GM12872 (cell line): ENCODE results near the gene NANOS1.

ENCODE experiments used
- TF ChIP-seq, protein P1 (sequence below): IDR thresholded peaks from 3 replicates; pipeline ENCODE4 v1.5.1; 2011; ENCODE audit warnings: low read depth, mild to moderate bottlenecking, low read length, moderate library complexity; ENCODE audit not compliant: insufficient read depth

Gene NANOS1

GRCh38 chr10:119049777-119050176, 20.3 kb downstream of the NANOS1 start:
- TF ChIP-seq, protein P1, sequence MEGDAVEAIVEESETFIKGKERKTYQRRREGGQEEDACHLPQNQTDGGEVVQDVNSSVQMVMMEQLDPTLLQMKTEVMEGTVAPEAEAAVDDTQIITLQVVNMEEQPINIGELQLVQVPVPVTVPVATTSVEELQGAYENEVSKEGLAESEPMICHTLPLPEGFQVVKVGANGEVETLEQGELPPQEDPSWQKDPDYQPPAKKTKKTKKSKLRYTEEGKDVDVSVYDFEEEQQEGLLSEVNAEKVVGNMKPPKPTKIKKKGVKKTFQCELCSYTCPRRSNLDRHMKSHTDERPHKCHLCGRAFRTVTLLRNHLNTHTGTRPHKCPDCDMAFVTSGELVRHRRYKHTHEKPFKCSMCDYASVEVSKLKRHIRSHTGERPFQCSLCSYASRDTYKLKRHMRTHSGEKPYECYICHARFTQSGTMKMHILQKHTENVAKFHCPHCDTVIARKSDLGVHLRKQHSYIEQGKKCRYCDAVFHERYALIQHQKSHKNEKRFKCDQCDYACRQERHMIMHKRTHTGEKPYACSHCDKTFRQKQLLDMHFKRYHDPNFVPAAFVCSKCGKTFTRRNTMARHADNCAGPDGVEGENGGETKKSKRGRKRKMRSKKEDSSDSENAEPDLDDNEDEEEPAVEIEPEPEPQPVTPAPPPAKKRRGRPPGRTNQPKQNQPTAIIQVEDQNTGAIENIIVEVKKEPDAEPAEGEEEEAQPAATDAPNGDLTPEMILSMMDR: no peak

- TF ChIP-seq, protein P1: no peak
Measured at GRCh38 chr10:119051775-119052174, 22.3 kb downstream of the NANOS1 start.

- TF ChIP-seq, protein P1: no peak
Measured at GRCh38 chr10:119055472-119055871, 26.0 kb downstream of the NANOS1 start.

- TF ChIP-seq, protein P1: no peak
Measured at GRCh38 chr10:119058010-119058409, 28.5 kb downstream of the NANOS1 start.

DNA sequence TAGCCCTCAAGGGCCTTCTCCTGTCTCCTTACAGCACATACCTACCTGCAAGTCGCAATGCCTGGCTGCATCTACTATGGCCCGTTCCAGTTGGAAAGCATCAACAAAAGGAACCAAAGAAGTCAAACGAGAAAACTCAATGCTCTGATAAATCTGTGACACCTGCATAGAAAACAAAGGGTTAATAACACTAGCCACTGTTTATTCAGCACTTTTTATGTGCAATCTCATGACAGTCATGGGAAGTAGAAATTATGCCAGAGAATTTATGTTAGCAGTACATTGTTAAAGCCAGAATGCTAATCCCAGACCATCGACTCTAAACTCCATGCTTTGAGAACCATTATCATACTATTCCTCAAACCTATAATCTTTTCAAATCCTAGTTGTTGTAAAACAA, 30.0 kb downstream of the NANOS1 start:
- TF ChIP-seq, protein P1: no peak

DNA sequence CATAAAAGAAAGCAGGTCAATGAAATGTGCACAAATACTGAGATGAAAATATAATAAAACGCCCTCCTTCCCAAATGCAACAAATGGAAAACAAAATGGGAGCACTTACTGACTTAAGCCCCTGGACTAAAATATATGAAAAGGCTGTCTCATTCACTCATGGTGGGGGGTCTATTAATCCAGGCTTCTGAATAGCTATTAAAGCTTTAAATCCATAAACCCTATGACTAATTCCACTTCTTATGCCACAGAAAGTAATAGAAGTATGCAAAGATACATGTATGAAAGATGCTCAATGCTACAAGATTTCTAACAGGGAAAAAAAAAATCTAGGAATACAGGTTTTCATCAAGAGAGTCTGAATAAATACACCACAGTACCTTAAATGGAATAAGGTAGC, 30.6 kb downstream of the NANOS1 start:
- TF ChIP-seq, protein P1: no peak

GRCh38 chr10:119061352-119061751, 31.8 kb downstream of the NANOS1 start:
- TF ChIP-seq, protein P1: no peak

- TF ChIP-seq, protein P1: no peak
Measured at GRCh38 chr10:119061926-119062325, 32.4 kb downstream of the NANOS1 start.
